GM12873 (cell line): Measurements from ENCODE around the gene KAT5.

Experiments used
- CTCF ChIP-seq: IDR thresholded peaks from 2 replicates; pipeline ENCODE4 v1.5.1; 2012; ENCODE audit warnings: low read depth, mild to moderate bottlenecking, moderate library complexity, low read length, control low read depth; ENCODE audit not compliant: insufficient read depth; ENCODE audit errors: missing control alignments

The KAT5 gene

GRCh38 chr11:65713212-65713969 lies 1.3 kb downstream of the KAT5 start:
- no peak for TF ChIP-seq CTCF

DNA sequence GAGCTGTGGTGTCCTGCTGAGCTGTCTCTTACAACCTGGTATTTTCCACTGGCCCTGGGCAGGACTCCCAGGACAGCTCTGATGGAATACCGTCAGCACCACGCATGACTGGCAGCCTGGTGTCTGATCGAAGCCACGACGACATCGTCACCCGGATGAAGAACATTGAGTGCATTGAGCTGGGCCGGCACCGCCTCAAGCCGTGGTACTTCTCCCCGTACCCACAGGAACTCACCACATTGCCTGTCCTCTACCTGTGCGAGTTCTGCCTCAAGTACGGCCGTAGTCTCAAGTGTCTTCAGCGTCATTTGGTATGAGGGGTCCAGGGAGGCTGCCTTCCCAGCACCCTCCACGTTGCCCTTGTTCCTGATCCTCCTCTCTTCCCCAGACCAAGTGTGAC lies 2.4 kb downstream of the KAT5 start:
- no peak for TF ChIP-seq CTCF

DNA sequence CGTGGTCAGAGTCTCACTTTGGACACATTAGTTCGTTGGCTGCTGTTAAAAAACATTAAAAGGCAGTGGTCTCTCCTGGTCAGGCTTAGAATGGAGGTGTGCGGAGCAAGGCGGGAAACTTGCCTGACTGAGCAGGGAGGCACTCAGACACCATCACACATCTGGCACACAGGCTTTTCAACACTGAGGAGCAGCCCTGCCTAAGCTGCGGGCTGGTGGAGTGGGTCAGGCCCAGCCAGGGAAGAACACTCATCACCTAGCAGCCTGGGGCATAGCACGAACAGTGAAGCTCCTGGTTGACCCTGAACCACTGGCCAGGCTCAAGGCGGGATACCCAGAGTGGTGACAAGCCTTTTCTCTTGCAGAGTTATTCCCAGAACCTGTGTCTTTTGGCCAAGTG lies 4.2 kb downstream of the KAT5 start:
- no peak for TF ChIP-seq CTCF

- TF ChIP-seq CTCF = no peak
These were observed 4.8 kb downstream of the KAT5 start for GRCh38 chr11:65716774-65717405.

DNA sequence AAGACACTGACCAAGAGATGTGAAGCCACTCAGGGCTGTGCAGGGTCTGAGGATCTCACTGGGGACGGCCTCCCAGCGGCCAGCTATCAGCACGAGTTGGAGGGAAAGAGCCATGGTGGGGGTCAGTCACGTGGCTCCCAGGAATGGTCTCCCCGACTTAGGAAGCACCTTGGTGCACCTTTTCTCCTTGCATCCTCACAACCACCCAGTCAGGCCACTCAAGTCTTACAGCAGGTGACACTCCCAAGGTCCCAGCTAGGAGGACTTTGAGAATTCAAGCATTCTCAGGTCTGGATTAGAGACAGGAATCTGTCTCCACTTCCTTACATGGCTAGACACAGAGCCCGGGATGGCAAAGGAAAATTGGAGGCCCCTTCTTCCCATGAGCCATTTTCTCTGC lies 5.9 kb downstream of the KAT5 start:
- no peak for TF ChIP-seq CTCF

DNA sequence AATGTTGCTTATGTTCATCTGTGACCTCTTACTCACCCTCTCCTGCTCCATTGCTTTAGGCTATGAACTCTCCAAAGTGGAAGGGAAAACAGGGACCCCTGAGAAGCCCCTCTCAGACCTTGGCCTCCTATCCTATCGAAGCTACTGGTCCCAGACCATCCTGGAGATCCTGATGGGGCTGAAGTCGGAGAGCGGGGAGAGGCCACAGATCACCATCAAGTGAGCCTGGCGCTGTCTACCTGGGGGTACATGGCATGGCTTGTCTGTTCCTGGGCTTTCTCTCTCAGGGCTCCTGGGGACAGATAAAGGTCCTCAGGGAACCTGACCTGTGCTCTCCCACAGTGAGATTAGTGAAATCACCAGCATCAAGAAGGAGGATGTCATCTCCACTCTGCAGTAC lies 6.5 kb downstream of the KAT5 start:
- no peak for TF ChIP-seq CTCF

- no peak for TF ChIP-seq CTCF
These were observed 7.0 kb downstream of the KAT5 start for GRCh38 chr11:65718964-65719492.
